Prostate gland (tissue), 2 donors: ENCODE results near the gene ZNF436.

Experiments used
- CTCF ChIP-seq, 4 experiments: fragments of 200-600 bp in 2 of 4; fragments of 450-650 bp in 2 of 4; sonication (generic) in 2 of 4; IDR thresholded peaks; 1 replicate in 3 of 4; 2 replicates in 1 of 4; pipeline ENCODE4 v1.5.1; 2016 to 2019; ENCODE audit warnings: antibody characterized with exemption in 4 of 4, mild to moderate bottlenecking in 2 of 4, moderate library complexity in 2 of 4
- POLR2A ChIP-seq: fragments of 450-650 bp; IDR thresholded peaks from one replicate; pipeline ENCODE4 v1.6.1; 2016; ENCODE audit warnings: antibody characterized with exemption, mild to moderate bottlenecking
- POLR2AphosphoS5 ChIP-seq: sonication (generic); formaldehyde crosslinking; IDR thresholded peaks from one replicate; pipeline ENCODE4 v1.6.1; 2017; ENCODE audit warnings: antibody characterized with exemption

- TF ChIP-seq POLR2A (no peak), CTCF (IDR thresholded peaks at IDR 0.05) (peak in 1 of 4 experiments; percentile 15), POLR2AphosphoS5 (no peak)
Measured at GRCh38 chr1:23343221-23344110, 26.2 kb downstream of the ZNF436 start.
